ENCODE measurements around the gene HBE1.

The HBE1 gene

GRCh38 chr11:5234381-5234834 is 35.3 kb downstream of the HBE1 start, which contains the start of gene HBD:
Gene HBD, minus strand, starts transcription at chr11:5234483. Its CDS starts 50 bp downstream, at chr11:5234433.
- no peak for DNase-seq (ENCODE audit: low read depth in 2 of 3, low spot score in 1 of 3)

- DNase-seq (ENCODE audit: low read depth in 2 of 3, low spot score in 1 of 3), result no peak
These were observed 36.4 kb downstream of the HBE1 start for GRCh38 chr11:5233307-5233706.

GRCh38 chr11:5232821-5233220 is 36.9 kb downstream of the HBE1 start:
- no peak for DNase-seq (ENCODE audit: low read depth in 2 of 3, low spot score in 1 of 3)

- no peak for DNase-seq (ENCODE audit: low read depth in 2 of 3, low spot score in 1 of 3)
These were observed 37.6 kb downstream of the HBE1 start for GRCh38 chr11:5232176-5232575.

- no peak for DNase-seq (ENCODE audit: low read depth in 2 of 3, low spot score in 1 of 3)
These were observed 38.6 kb downstream of the HBE1 start for GRCh38 chr11:5231111-5231510.

- DNase-seq (ENCODE audit: low read depth in 2 of 3, low spot score in 1 of 3), result no peak
These were observed 39.5 kb downstream of the HBE1 start for GRCh38 chr11:5230266-5230665.

- no peak for DNase-seq (ENCODE audit: low read depth in 2 of 3, low spot score in 1 of 3)
These were observed 39.9 kb downstream of the HBE1 start for GRCh38 chr11:5229796-5230195.

- no peak for DNase-seq (ENCODE audit: low read depth in 2 of 3, low spot score in 1 of 3)
These were observed 40.4 kb downstream of the HBE1 start for GRCh38 chr11:5229356-5229755.

GRCh38 chr11:5228124-5228523 is 41.6 kb downstream of the HBE1 start:
- DNase-seq (ENCODE audit: low read depth in 2 of 3, low spot score in 1 of 3), result no peak

- DNase-seq (ENCODE audit: low read depth in 2 of 3, low spot score in 1 of 3), result no peak
These were observed 42.1 kb downstream of the HBE1 start for GRCh38 chr11:5227681-5228080.

- DNase-seq (ENCODE audit: low read depth in 2 of 3, low spot score in 1 of 3), result no peak
These were observed 42.9 kb downstream of the HBE1 start, which contains the start of gene HBB for GRCh38 chr11:5226732-5227310. Gene HBB, minus strand, starts transcription at chr11:5227071. Its CDS starts 50 bp downstream, at chr11:5227021.

- DNase-seq (ENCODE audit: low read depth in 2 of 3, low spot score in 1 of 3), result no peak
These were observed 44.3 kb downstream of the HBE1 start for GRCh38 chr11:5225480-5225871.

- no peak for DNase-seq (ENCODE audit: low read depth in 2 of 3, low spot score in 1 of 3)
These were observed 44.9 kb downstream of the HBE1 start for GRCh38 chr11:5224538-5225479.

GRCh38 chr11:5223686-5224085 is 46.1 kb downstream of the HBE1 start:
- no peak for DNase-seq (ENCODE audit: low read depth in 2 of 3, low spot score in 1 of 3)

- no peak for DNase-seq (ENCODE audit: low read depth in 2 of 3, low spot score in 1 of 3)
These were observed 46.6 kb downstream of the HBE1 start for GRCh38 chr11:5223146-5223545.

Measured in stimulated activated CD4-positive, alpha-beta T cell treated with anti-CD3 and anti-CD28 coated beads, Interleukin-12 subunit alpha, Interleukin-12 subunit beta, amount 100 ng/mL, for 48 hours (primary cell).